ENCODE measurements around the gene INPP5A.

Gene INPP5A

GRCh38 chr10:132600416-132600815 is 62.8 kb downstream of the INPP5A start:
- ATAC-seq: no peak

- ATAC-seq: no peak
Observed at GRCh38 chr10:132601567-132601966, 64.0 kb downstream of the INPP5A start.

- ATAC-seq: no peak
Observed at GRCh38 chr10:132602614-132603013, 65.0 kb downstream of the INPP5A start.

- no peak for ATAC-seq
Observed at GRCh38 chr10:132603851-132604533, 66.4 kb downstream of the INPP5A start.

GRCh38 chr10:132604686-132605085 is 67.1 kb downstream of the INPP5A start:
- ATAC-seq: no peak

GRCh38 chr10:132605390-132605789 is 67.8 kb downstream of the INPP5A start:
- ATAC-seq: no peak

- no peak for ATAC-seq
Observed at GRCh38 chr10:132606031-132606491, 68.5 kb downstream of the INPP5A start.

GRCh38 chr10:132606536-132607316 is 69.1 kb downstream of the INPP5A start:
- ATAC-seq: no peak

GRCh38 chr10:132607491-132607890 is 69.9 kb downstream of the INPP5A start:
- no peak for ATAC-seq

- ATAC-seq: no peak
Observed at GRCh38 chr10:132607961-132608495, 70.4 kb downstream of the INPP5A start.

- no peak for ATAC-seq
Observed at GRCh38 chr10:132608511-132609195, 71.1 kb downstream of the INPP5A start.

- ATAC-seq: no peak
Observed at GRCh38 chr10:132609211-132609610, 71.6 kb downstream of the INPP5A start.

- ATAC-seq: no peak
Observed at GRCh38 chr10:132610071-132610701, 72.6 kb downstream of the INPP5A start.

- no peak for ATAC-seq
Observed at GRCh38 chr10:132611026-132611910, 73.7 kb downstream of the INPP5A start.

GRCh38 chr10:132611986-132612385 is 74.4 kb downstream of the INPP5A start:
- no peak for ATAC-seq

- ATAC-seq: no peak
Observed at GRCh38 chr10:132612571-132613504, 75.3 kb downstream of the INPP5A start.

GRCh38 chr10:132613566-132614348 is 76.2 kb downstream of the INPP5A start:
- ATAC-seq: no peak

GRCh38 chr10:132614431-132615340 is 77.1 kb downstream of the INPP5A start:
- ATAC-seq: no peak
